HepG2 (cell line): ENCODE results near the gene OGFR. TPM values are rescaled to one million over a fixed set of nuclear protein-coding genes. Genes with fewer than 3 reads are reported as not detected.

Experiments used
- ARID4A ChIP-seq: sonication (generic); formaldehyde crosslinking; IDR thresholded peaks from 2 replicates; pipeline ENCODE4 v1.5.0; 2020; ENCODE audit warnings: mild to moderate bottlenecking, missing genetic modification reagents, borderline replicate concordance
- DBP ChIP-seq: sonication (generic); formaldehyde crosslinking; IDR thresholded peaks from 2 replicates; pipeline ENCODE4 v1.4.0; 2020; ENCODE audit warnings: missing genetic modification reagents; ENCODE audit errors: not compliant biosample characterization
- DZIP1 ChIP-seq: sonication (generic); formaldehyde crosslinking; IDR thresholded peaks from 2 replicates; pipeline ENCODE4 v1.5.0; 2020; ENCODE audit warnings: mild to moderate bottlenecking, missing genetic modification reagents
- GATAD2A ChIP-seq: IDR thresholded peaks from 2 replicates; pipeline ENCODE4 v1.6.1; 2016
- HES4 ChIP-seq: sonication (generic); formaldehyde crosslinking; IDR thresholded peaks from 2 replicates; pipeline ENCODE4 v1.9.0; 2021; ENCODE audit warnings: mild to moderate bottlenecking, missing genetic modification reagents, borderline replicate concordance
- HNRNPL ChIP-seq: fragments of 200-400 bp; formaldehyde crosslinking; IDR thresholded peaks from 2 replicates; pipeline ENCODE4 v1.6.1; 2017; ENCODE audit warnings: mild to moderate bottlenecking, low read depth, low read length
- TBP ChIP-seq: sonication (generic); formaldehyde crosslinking; IDR thresholded peaks from 2 replicates; pipeline ENCODE4 v1.5.0; 2020; ENCODE audit warnings: missing genetic modification reagents
- ZBTB34 ChIP-seq: sonication (generic); formaldehyde crosslinking; IDR thresholded peaks from 2 replicates; pipeline ENCODE4 v1.8.0; 2022; ENCODE audit warnings: mild to moderate bottlenecking, missing genetic modification reagents
- ZHX2 ChIP-seq, 2 experiments: sonication (generic) in 1 of 2; formaldehyde crosslinking in 1 of 2; IDR thresholded peaks; 2 replicates each; pipeline versions ENCODE4 v1.6.1 to v1.9.0; 2014 to 2022; ENCODE audit warnings: antibody characterized with exemption in 1 of 2, borderline replicate concordance in 1 of 2, inconsistent platforms in 1 of 2, low read depth in 1 of 2, missing genetic modification reagents in 1 of 2
- ZMAT5 ChIP-seq: sonication (generic); formaldehyde crosslinking; IDR thresholded peaks from 2 replicates; pipeline ENCODE4 v1.5.0; 2020; ENCODE audit warnings: mild to moderate bottlenecking, low read depth, missing genetic modification reagents, borderline replicate concordance
- ZNF343 ChIP-seq: sonication (generic); formaldehyde crosslinking; IDR thresholded peaks from 2 replicates; pipeline ENCODE4 v1.4.0; 2020; ENCODE audit warnings: mild to moderate bottlenecking, missing genetic modification reagents
- polyA plus RNA-seq, 8 experiments: library from polyadenylated mRNA; depleted of rRNA in 3 of 8; stranded (reverse) in 7 of 8; unstranded in 1 of 8; fragments of >200 nt; fragmentation: Illumina TruSeq in 4 of 8; extraction: Trizol in 4 of 8; gene quantifications; 2 replicates each; pipeline versions ENCODE4 v1.2.1 to v1.2.3, GENCODE V29; 2011 to 2016; ENCODE audit warnings: low read depth in 4 of 8, missing spikeins in 1 of 8, mixed read lengths in 1 of 8; ENCODE audit not compliant: insufficient read depth in 1 of 8
- total RNA-seq, 5 experiments: library from RNA; depleted of rRNA; stranded (reverse); fragments of >200 nt; fragmentation: Illumina TruSeq; extraction: Trizol; gene quantifications; 2 replicates each; pipeline ENCODE4 v1.2.3, GENCODE V29; 2016; ENCODE audit warnings: low read depth in 1 of 5

Gene OGFR
- total and polyA plus RNA-seq, 2 of the 13 experiments (the other 11 are each of a cell fraction or from before 2014, with no cell fraction given), result 47.7 to 81.8 TPM

- TF ChIP-seq ARID4A (CRISPR knock-in tag) (0 out of 2 replicates have a peak, but pooled peaks have one; percentile 4), GATAD2A (CRISPR knock-in tag) (no peak), ZMAT5 (CRISPR knock-in tag) (no peak), DZIP1 (CRISPR knock-in tag) (0 out of 2 replicates have a peak, but pooled peaks have one; percentile 35), HES4 (CRISPR knock-in tag) (0 out of 2 replicates have a peak, but pooled peaks have one; percentile 59), HNRNPL (peak; percentile 91), ZHX2 (IDR thresholded peaks at IDR 0.05; ENCODE audit: low read depth) (0 out of 2 replicates have a peak, but pooled peaks have one; percentile 15), ZHX2 (CRISPR knock-in tag; IDR thresholded peaks at IDR 0.05; ENCODE audit: borderline replicate concordance) (no peak), DBP (CRISPR knock-in tag) (peak; percentile 51), TBP (CRISPR knock-in tag) (0 out of 2 replicates have a peak, but pooled peaks have one; percentile 48), ZNF343 (CRISPR knock-in tag) (no peak), ZBTB34 (CRISPR knock-in tag) (no peak)
These were observed 28.5 kb upstream of the OGFR start (continued) for GRCh38 chr20:62776035-62776691.
